ENCODE measurements around the gene NSD1. TPM values are rescaled to one million over a fixed set of nuclear protein-coding genes. Genes with fewer than 3 reads are reported as not detected.

NSD1 gene
- total RNA-seq, 1 donor from 2014 or later: 37.5 TPM

DNA sequence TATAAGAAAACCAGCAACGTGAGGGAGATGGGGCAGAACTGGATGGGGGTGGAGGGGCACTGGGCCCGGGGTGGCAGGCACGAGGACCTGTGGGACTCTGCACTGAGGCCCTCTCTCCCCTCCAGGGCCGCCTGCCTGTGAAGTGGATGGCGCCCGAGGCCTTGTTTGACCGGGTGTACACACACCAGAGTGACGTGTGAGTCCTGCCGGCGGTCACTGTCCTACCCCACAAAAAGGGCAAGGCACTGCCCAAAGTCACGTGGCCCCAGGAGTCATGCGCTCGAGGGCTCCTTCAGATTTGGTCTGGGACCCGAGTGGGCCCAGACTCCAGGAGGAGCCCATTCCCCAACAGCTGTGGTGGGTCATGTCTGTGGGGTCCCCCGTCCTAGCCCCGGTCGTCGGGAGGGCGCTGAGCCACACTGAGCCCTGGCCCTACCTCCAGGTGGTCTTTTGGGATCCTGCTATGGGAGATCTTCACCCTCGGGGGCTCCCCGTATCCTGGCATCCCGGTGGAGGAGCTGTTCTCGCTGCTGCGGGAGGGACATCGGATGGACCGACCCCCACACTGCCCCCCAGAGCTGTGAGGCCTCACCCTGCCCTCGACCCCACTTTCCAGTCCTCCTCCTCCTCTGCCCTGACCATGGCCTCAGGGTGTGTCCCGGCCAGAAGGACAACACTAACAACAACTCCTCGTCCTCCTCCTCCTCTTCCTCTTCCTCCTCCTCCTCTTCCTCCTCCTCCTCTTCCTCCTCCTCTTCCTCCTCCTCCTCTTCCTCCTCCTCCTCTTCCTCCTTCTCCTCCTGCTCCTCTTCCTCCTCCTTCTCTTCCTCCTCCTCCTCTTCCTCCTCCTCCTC lies 37.2 kb upstream of the NSD1 start:
- Histone ChIP-seq H3K4me3 (ENCODE audit: low read depth, low read length) (no peak overlapping the region), H3K27me3 (ENCODE audit: control insufficient read depth, insufficient read depth, low read length) (no peaks in the 10 kb centered on the region), H3K36me3 (ENCODE audit: control insufficient read depth, insufficient read depth, low read length) (no peaks in the 10 kb centered on the region)
- TF ChIP-seq, protein P1, sequence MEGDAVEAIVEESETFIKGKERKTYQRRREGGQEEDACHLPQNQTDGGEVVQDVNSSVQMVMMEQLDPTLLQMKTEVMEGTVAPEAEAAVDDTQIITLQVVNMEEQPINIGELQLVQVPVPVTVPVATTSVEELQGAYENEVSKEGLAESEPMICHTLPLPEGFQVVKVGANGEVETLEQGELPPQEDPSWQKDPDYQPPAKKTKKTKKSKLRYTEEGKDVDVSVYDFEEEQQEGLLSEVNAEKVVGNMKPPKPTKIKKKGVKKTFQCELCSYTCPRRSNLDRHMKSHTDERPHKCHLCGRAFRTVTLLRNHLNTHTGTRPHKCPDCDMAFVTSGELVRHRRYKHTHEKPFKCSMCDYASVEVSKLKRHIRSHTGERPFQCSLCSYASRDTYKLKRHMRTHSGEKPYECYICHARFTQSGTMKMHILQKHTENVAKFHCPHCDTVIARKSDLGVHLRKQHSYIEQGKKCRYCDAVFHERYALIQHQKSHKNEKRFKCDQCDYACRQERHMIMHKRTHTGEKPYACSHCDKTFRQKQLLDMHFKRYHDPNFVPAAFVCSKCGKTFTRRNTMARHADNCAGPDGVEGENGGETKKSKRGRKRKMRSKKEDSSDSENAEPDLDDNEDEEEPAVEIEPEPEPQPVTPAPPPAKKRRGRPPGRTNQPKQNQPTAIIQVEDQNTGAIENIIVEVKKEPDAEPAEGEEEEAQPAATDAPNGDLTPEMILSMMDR (IDR thresholded peaks at IDR 0.05; ENCODE audit: insufficient read depth, low read length, poor library complexity, severe bottlenecking): no peak
- no peak for DNase-seq (ENCODE audit: low read depth)

DNA sequence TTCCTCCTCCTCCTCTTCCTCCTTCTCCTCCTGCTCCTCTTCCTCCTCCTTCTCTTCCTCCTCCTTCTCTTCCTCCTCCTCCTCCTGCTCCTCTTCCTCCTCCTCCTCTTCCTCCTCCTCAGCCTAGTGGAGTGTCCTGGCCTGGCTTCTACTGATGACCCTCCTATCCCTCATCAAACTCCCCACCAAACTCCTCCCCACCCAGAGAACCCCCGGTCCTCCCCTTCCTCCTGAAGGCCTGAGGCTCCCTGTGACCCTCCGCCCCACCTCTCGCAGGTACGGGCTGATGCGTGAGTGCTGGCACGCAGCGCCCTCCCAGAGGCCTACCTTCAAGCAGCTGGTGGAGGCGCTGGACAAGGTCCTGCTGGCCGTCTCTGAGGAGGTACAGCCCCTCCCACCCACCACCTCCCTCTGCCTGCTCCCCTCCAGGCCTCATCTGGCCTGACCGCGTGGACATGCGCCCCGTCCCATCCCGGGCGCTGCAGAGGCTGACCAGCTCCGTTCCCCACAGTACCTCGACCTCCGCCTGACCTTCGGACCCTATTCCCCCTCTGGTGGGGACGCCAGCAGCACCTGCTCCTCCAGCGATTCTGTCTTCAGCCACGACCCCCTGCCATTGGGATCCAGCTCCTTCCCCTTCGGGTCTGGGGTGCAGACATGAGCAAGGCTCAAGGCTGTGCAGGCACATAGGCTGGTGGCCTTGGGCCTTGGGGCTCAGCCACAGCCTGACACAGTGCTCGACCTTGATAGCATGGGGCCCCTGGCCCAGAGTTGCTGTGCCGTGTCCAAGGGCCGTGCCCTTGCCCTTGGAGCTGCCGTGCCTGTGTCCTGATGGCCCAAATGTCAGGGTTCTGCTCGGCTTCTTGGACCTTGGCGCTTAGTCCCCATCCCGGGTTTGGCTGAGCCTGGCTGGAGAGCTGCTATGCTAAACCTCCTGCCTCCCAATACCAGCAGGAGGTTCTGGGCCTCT lies 36.3 kb upstream of the NSD1 start:
- Histone ChIP-seq H3K27me3 (ENCODE audit: control insufficient read depth, insufficient read depth, low read length) (no peaks in the 10 kb centered on the region), H3K4me3 (ENCODE audit: low read depth, low read length) (no peak overlapping the region), H3K36me3 (ENCODE audit: control insufficient read depth, insufficient read depth, low read length) (no peaks in the 10 kb centered on the region)
- TF ChIP-seq, protein P1 (IDR thresholded peaks at IDR 0.05; ENCODE audit: insufficient read depth, low read length, poor library complexity, severe bottlenecking): no peak
- no peak for DNase-seq (ENCODE audit: low read depth)

DNA sequence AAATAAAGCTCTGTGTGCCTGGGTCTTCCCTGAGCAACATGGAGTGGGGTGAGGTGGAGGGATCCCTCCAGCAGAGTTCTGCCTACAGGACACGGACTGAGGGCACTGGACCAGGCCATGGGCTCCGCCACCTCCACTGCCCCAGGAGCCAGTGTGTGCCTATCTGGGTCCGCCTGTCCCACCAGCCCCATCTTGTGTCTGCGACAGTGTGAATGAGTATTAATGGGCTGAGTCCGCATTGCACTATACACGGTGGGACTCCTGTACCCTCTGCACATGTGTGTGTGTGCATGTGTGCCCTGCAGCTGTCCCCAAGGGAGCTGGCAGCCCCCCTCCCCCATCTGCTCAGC lies 35.5 kb upstream of the NSD1 start:
- Histone ChIP-seq H3K27me3 (ENCODE audit: control insufficient read depth, insufficient read depth, low read length) (no peaks in the 10 kb centered on the region), H3K36me3 (ENCODE audit: control insufficient read depth, insufficient read depth, low read length) (no peaks in the 10 kb centered on the region), H3K4me3 (ENCODE audit: low read depth, low read length) (no peak overlapping the region)
- no peak for DNase-seq (ENCODE audit: low read depth)
- TF ChIP-seq, protein P1 (IDR thresholded peaks at IDR 0.05; ENCODE audit: insufficient read depth, low read length, poor library complexity, severe bottlenecking): no peak

DNA sequence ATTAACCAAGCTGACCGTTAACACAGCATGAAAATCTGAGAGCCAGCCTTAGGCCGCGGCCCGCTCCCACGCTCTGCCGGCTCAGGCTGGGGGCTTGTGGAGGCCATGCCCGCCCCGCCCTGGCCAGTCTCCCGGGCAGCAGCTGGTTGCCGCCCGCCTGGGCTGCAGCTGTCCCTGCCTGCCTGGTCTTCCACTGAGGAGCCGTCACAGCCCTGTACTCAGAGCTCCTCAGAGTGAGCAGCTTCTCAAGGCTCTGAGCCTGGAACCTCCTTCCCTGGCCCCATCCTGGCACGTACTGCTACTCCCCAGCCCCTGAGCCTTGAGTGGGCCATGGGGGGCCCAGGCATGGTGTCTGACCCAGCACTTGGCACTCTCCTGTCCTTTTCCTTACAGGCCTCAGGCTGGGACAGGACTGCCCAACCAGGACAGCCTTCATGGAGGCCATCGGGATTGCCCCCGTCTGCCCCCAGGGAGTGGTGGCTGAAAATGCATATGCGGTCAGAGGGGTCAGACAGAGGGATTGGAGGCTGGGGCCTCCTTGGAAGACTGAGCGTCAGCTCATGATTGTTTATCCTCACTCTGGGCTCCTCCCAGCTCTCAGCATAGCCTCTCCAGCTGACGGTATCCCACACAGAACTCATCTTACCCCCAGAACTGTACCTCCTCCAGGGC lies 35.0 kb upstream of the NSD1 start:
- DNase-seq (ENCODE audit: low read depth): no peak
- Histone ChIP-seq H3K36me3 (ENCODE audit: control insufficient read depth, insufficient read depth, low read length) (no peaks in the 10 kb centered on the region), H3K27me3 (ENCODE audit: control insufficient read depth, insufficient read depth, low read length) (no peaks in the 10 kb centered on the region), H3K4me3 (ENCODE audit: low read depth, low read length) (no peak overlapping the region)
- TF ChIP-seq, protein P1 (IDR thresholded peaks at IDR 0.05; ENCODE audit: insufficient read depth, low read length, poor library complexity, severe bottlenecking): no peak

DNA sequence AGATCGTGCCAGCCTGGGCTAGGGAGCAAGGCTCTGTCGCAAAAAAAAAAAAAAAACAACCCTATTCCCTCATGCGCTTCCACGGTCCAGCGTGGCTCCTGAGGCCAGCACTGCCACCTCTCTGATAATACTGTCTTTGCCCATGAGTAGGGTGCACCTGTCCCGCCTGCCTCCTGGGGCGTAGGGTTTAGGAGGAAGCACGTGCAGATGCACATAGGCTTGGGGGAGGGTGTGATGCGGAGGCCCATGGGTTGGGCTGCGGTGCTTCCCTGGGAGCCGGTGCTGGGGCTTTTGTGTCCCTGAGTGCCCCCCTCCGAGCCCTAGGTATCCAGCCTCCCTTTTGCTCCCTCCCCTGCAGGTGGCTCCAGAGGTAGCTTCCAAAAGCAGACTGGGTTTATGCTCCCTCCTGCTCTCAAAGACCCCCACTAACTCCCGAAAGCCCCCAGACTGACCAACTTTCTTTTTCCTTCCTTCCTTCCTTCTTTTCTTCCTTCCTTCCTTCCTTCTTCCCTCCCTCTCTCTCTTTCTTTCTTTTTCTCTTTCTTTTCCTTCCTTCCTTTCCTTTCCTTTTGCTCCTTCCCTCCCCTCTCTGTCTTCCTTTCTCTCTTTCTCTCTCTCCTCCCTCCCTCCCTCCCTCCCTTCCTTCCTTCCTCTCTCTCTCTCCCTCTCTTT lies 34.0 kb upstream of the NSD1 start:
- DNase-seq (ENCODE audit: low read depth): no peak
- TF ChIP-seq, protein P1 (IDR thresholded peaks at IDR 0.05; ENCODE audit: insufficient read depth, low read length, poor library complexity, severe bottlenecking): no peak
- H3K27me3 ChIP-seq (ENCODE audit: control insufficient read depth, insufficient read depth, low read length): no peaks in the 10 kb centered on the region
- no peak overlapping the region for H3K4me3 ChIP-seq (ENCODE audit: low read depth, low read length)
- H3K36me3 ChIP-seq (ENCODE audit: control insufficient read depth, insufficient read depth, low read length): no peaks in the 10 kb centered on the region

Data from kidney epithelial cell (primary cell).